Measurements from ENCODE around the gene PSMB2.
A peak's percentile ranks its signal among the peaks of the same experiment; 100 is the strongest.
"Not testable (repeated sequence)": the region's sequence is repeated elsewhere in the genome, so short reads cannot be mapped to it uniquely, and the experiment has no call there.

Gene PSMB2

GRCh38 chr1:35641233-35641866 lies at the start of gene PSMB2:
Gene PSMB2, minus strand, starts transcription at chr1:35641526. Its CDS starts 94 bp downstream, at chr1:35641432.
- DNase-seq, result peak; percentile 97

- DNase-seq, result no peak
These were observed 49.8 kb upstream of the PSMB2 start for GRCh38 chr1:35691080-35691479.

- not testable (repeated sequence) for DNase-seq
These were observed 48.8 kb upstream of the PSMB2 start for GRCh38 chr1:35690103-35690502.

GRCh38 chr1:35688161-35688560 lies 46.8 kb upstream of the PSMB2 start:
- no peak for DNase-seq

GRCh38 chr1:35683012-35683411 lies 41.7 kb upstream of the PSMB2 start:
- no peak for DNase-seq

GRCh38 chr1:35680271-35680670 lies 38.9 kb upstream of the PSMB2 start:
- DNase-seq, result no peak

GRCh38 chr1:35675773-35676172 lies 34.4 kb upstream of the PSMB2 start:
- DNase-seq, result no peak

- DNase-seq, result no peak
These were observed 32.8 kb upstream of the PSMB2 start for GRCh38 chr1:35674111-35674510.

- DNase-seq, result no peak
These were observed 30.8 kb upstream of the PSMB2 start for GRCh38 chr1:35672116-35672515.

GRCh38 chr1:35668506-35668905 lies 27.2 kb upstream of the PSMB2 start:
- no peak for DNase-seq

GRCh38 chr1:35666916-35667315 lies 25.6 kb upstream of the PSMB2 start:
- DNase-seq, result no peak

GRCh38 chr1:35666216-35666615 lies 24.9 kb upstream of the PSMB2 start:
- DNase-seq, result no peak

- DNase-seq, result no peak
These were observed 22.1 kb upstream of the PSMB2 start for GRCh38 chr1:35663434-35663833.

GRCh38 chr1:35661474-35661795 lies 20.1 kb upstream of the PSMB2 start:
- DNase-seq, result no peak

GRCh38 chr1:35660581-35661473 lies 19.5 kb upstream of the PSMB2 start:
- no peak for DNase-seq

GRCh38 chr1:35659589-35659988 lies 18.3 kb upstream of the PSMB2 start:
- no peak for DNase-seq

GRCh38 chr1:35657851-35658250 lies 16.5 kb upstream of the PSMB2 start:
- DNase-seq, result no peak

GRCh38 chr1:35656863-35657232 lies 15.5 kb upstream of the PSMB2 start:
- DNase-seq, result no peak

- DNase-seq, result no peak
These were observed 15.0 kb upstream of the PSMB2 start for GRCh38 chr1:35656148-35656862.

- DNase-seq, result no peak
These were observed 13.9 kb upstream of the PSMB2 start for GRCh38 chr1:35655196-35655595.

- no peak for DNase-seq
These were observed 9.1 kb upstream of the PSMB2 start for GRCh38 chr1:35650416-35650815.

GRCh38 chr1:35646043-35646442 lies 4.7 kb upstream of the PSMB2 start:
- no peak for DNase-seq

GRCh38 chr1:35644204-35644603 lies 2.9 kb upstream of the PSMB2 start:
- no peak for DNase-seq

- peak; percentile 14 for DNase-seq
These were observed 1.2 kb upstream of the PSMB2 start for GRCh38 chr1:35642471-35642955.
